Suprapubic skin (tissue), 4 donors: ENCODE results near the gene TMEM131L.

Source experiments
- CTCF ChIP-seq, 2 donors: fragments of 200-600 bp in 1 of 2; fragments of 450-650 bp in 1 of 2; sonication (generic) in 1 of 2; IDR thresholded peaks; one replicate each; pipeline ENCODE4 v1.5.1; 2016 to 2019; ENCODE audit warnings: antibody characterized with exemption in 2 of 2, mild to moderate bottlenecking in 1 of 2, moderate library complexity in 1 of 2
- EP300 ChIP-seq: sonication (generic); formaldehyde crosslinking; IDR thresholded peaks from one replicate; pipeline ENCODE4 v1.6.1; 2017; ENCODE audit warnings: antibody characterized with exemption
- POLR2AphosphoS5 ChIP-seq, 3 donors: sonication (generic); formaldehyde crosslinking; IDR thresholded peaks; one replicate each; pipeline ENCODE4 v1.6.1; 2017; ENCODE audit warnings: antibody characterized with exemption in 3 of 3

GRCh38 chr4:153570228-153570973, 104.2 kb downstream of the TMEM131L start:
- TF ChIP-seq EP300 (no peak), CTCF (IDR thresholded peaks at IDR 0.05) (no peak), POLR2AphosphoS5 (IDR thresholded peaks at IDR 0.05) (no peak)
